GM12878 (cell line): ENCODE data around the gene QPCT. TPM values are rescaled to one million over a fixed set of nuclear protein-coding genes. Genes with fewer than 3 reads are reported as not detected.

ENCODE experiments used
- ATF7 ChIP-seq: fragments of 450-650 bp; IDR thresholded peaks from 2 replicates; pipeline ENCODE4 v1.6.1; 2016; ENCODE audit warnings: low read depth, mild to moderate bottlenecking
- BCL11A ChIP-seq: IDR thresholded peaks from 2 replicates; pipeline ENCODE4 v1.6.1; 2011; ENCODE audit warnings: low read depth, low read length
- BHLHE40 ChIP-seq, 2 experiments: fragments of 450-650 bp in 1 of 2; IDR thresholded peaks; 2 replicates each; pipeline ENCODE4 v1.6.1; 2011 to 2017; ENCODE audit warnings: low read depth in 2 of 2, borderline replicate concordance in 1 of 2, improper control_type of control experiment in 1 of 2, low read length in 1 of 2, mild to moderate bottlenecking in 1 of 2
- CBFB ChIP-seq: IDR thresholded peaks from 2 replicates; pipeline ENCODE4 v1.6.1; 2016; ENCODE audit warnings: antibody characterized with exemption, low read depth
- CHD4 ChIP-seq: fragments of 200-600 bp; sonication (generic); IDR thresholded peaks from 2 replicates; pipeline ENCODE4 v1.6.1; 2016; ENCODE audit warnings: mild to moderate bottlenecking
- EED ChIP-seq: sonication (generic); IDR thresholded peaks from 2 replicates; pipeline ENCODE4 v1.6.1; 2016; ENCODE audit warnings: antibody characterized with exemption, low read depth
- FOS ChIP-seq: IDR thresholded peaks from 3 replicates; pipeline ENCODE4 v1.6.1; 2011; ENCODE audit warnings: borderline replicate concordance; ENCODE audit not compliant: insufficient read length; ENCODE audit errors: extremely low read depth
- HSF1 ChIP-seq: fragments of 150-350 bp; IDR thresholded peaks from 2 replicates; pipeline ENCODE4 v1.6.1; 2014; ENCODE audit warnings: mild to moderate bottlenecking, low read depth, low read length
- IKZF1 ChIP-seq: fragments of 450-650 bp; conservative IDR thresholded peaks from 2 replicates; pipeline ENCODE4 v1.6.1; 2017; ENCODE audit warnings: antibody characterized with exemption, mild to moderate bottlenecking
- IRF4 ChIP-seq: IDR thresholded peaks from 2 replicates; pipeline ENCODE4 v1.6.1; 2011; ENCODE audit warnings: low read depth, low read length
- NFIC ChIP-seq: IDR thresholded peaks from 2 replicates; pipeline ENCODE4 v1.6.1; 2012; ENCODE audit warnings: low read depth, mild to moderate bottlenecking, inconsistent platforms, low read length, moderate library complexity
- NRF1 ChIP-seq: conservative IDR thresholded peaks from 2 replicates; pipeline ENCODE4 v1.6.1; 2011; ENCODE audit warnings: mild to moderate bottlenecking, low read depth, low read length, improper control_type of control experiment
- PKNOX1 ChIP-seq: fragments of 450-650 bp; IDR thresholded peaks from 2 replicates; pipeline ENCODE4 v1.6.1; 2016; ENCODE audit warnings: mild to moderate bottlenecking
- POLR2AphosphoS5 ChIP-seq: IDR thresholded peaks from 2 replicates; pipeline ENCODE4 v1.6.1; 2011; ENCODE audit warnings: mild to moderate bottlenecking, low read length, inconsistent platforms
- RFX5 ChIP-seq: IDR thresholded peaks from 2 replicates; pipeline ENCODE4 v1.6.1; 2011; ENCODE audit warnings: low read depth, low read length, improper control_type of control experiment
- SPI1 ChIP-seq: IDR thresholded peaks from 2 replicates; pipeline ENCODE4 v1.6.1; 2011; ENCODE audit warnings: low read depth, mild to moderate bottlenecking, low read length, moderate library complexity, borderline replicate concordance; ENCODE audit not compliant: insufficient read depth
- STAT1 ChIP-seq: fragments of 450-650 bp; conservative IDR thresholded peaks from 2 replicates; pipeline ENCODE4 v1.6.1; 2014; ENCODE audit warnings: antibody characterized with exemption, mild to moderate bottlenecking
- TBL1XR1 ChIP-seq: IDR thresholded peaks from 2 replicates; pipeline ENCODE4 v1.6.1; 2012; ENCODE audit warnings: low read depth, low read length, improper control_type of control experiment
- TCF12 ChIP-seq: IDR thresholded peaks from 2 replicates; pipeline ENCODE4 v1.6.1; 2011; ENCODE audit warnings: low read depth, mild to moderate bottlenecking, low read length
- YY1 ChIP-seq: IDR thresholded peaks from 2 replicates; pipeline ENCODE4 v1.6.1; 2011; ENCODE audit warnings: low read depth, mild to moderate bottlenecking, low read length
- polyA plus RNA-seq, 11 experiments: library from polyadenylated mRNA; depleted of rRNA in 4 of 11; unstranded in 6 of 11; stranded (reverse) in 5 of 11; fragments of >200 nt; fragmentation: Nextera tagmentation in 4 of 11; fragmentation: Illumina TruSeq in 1 of 11; extraction: Ambion mirVana in 4 of 11; extraction: Trizol in 1 of 11; gene quantifications; 1 replicate in 1 of 11; 2 replicates in 10 of 11; pipeline versions ENCODE4 v1.2.1 to v1.2.3, GENCODE V29; 2011 to 2016; ENCODE audit warnings: inconsistent platforms in 2 of 11, missing spikeins in 2 of 11, low read depth in 1 of 11
- total RNA-seq, 4 experiments: library from RNA; depleted of rRNA in 3 of 4; stranded (reverse); fragments of >200 nt in 3 of 4; fragmentation: Illumina TruSeq in 1 of 4; extraction: Trizol in 1 of 4; gene quantifications; 2 replicates each; pipeline versions ENCODE4 v1.2.1 to v1.2.3, GENCODE V29; 2013 to 2021
- TF ChIP-seq, protein P1 (sequence below): fragments of 450-650 bp; formaldehyde crosslinking; IDR thresholded peaks from 2 replicates; pipeline ENCODE4 v1.4.0; 2020; ENCODE audit warnings: mild to moderate bottlenecking, moderate library complexity
- TF ChIP-seq, protein P2 (sequence below): fragments of 450-650 bp; IDR thresholded peaks from 2 replicates; pipeline ENCODE4 v1.6.1; 2017; ENCODE audit warnings: antibody characterized with exemption, mild to moderate bottlenecking, moderate library complexity

QPCT gene
- total and polyA plus RNA-seq, 10 of the 15 experiments (the other 5 are each of a cell fraction or from before 2014, with no cell fraction given): 0.14 to 0.86 (median 0.18) TPM; not detected in 1

GRCh38 chr2:37377187-37377532 lies 32.7 kb downstream of the QPCT start (continued):
- TF ChIP-seq NRF1 (no peak), TBL1XR1 (no peak), POLR2AphosphoS5 (no peak), BCL11A (0 out of 2 replicates have a peak, but pooled peaks have one; percentile 36), FOS (no peak), ATF7 (0 out of 2 replicates have a peak, but pooled peaks have one; percentile 13), CBFB (peak; percentile 52; the same call in 1 of the 2 replicates), EED (peak; percentile 38; the same call in 1 of the 2 replicates), RFX5 (no peak), PKNOX1 (peak; percentile 70), STAT1 (no peak), IRF4 (0 out of 2 replicates have a peak, but pooled peaks have one; percentile 45), SPI1 (peak; percentile 36; the same call in 1 of the 2 replicates), IKZF1 (peak; percentile 43), HSF1 (no peak), YY1 (no peak), TCF12 (peak; percentile 54; the same call in 1 of the 2 replicates), CHD4 (no peak), NFIC (no peak), BHLHE40 (IDR thresholded peaks at IDR 0.05; ENCODE audit: borderline replicate concordance in 1 of 2, low read depth in 2 of 2, low read length in 1 of 2) (peak in 1 of 2 experiments; percentile 20; a peak in 1 of 4 replicates)
- TF ChIP-seq, protein P1, sequence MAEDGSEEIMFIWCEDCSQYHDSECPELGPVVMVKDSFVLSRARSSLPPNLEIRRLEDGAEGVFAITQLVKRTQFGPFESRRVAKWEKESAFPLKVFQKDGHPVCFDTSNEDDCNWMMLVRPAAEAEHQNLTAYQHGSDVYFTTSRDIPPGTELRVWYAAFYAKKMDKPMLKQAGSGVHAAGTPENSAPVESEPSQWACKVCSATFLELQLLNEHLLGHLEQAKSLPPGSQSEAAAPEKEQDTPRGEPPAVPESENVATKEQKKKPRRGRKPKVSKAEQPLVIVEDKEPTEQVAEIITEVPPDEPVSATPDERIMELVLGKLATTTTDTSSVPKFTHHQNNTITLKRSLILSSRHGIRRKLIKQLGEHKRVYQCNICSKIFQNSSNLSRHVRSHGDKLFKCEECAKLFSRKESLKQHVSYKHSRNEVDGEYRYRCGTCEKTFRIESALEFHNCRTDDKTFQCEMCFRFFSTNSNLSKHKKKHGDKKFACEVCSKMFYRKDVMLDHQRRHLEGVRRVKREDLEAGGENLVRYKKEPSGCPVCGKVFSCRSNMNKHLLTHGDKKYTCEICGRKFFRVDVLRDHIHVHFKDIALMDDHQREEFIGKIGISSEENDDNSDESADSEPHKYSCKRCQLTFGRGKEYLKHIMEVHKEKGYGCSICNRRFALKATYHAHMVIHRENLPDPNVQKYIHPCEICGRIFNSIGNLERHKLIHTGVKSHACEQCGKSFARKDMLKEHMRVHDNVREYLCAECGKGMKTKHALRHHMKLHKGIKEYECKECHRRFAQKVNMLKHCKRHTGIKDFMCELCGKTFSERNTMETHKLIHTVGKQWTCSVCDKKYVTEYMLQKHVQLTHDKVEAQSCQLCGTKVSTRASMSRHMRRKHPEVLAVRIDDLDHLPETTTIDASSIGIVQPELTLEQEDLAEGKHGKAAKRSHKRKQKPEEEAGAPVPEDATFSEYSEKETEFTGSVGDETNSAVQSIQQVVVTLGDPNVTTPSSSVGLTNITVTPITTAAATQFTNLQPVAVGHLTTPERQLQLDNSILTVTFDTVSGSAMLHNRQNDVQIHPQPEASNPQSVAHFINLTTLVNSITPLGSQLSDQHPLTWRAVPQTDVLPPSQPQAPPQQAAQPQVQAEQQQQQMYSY: no peak
- TF ChIP-seq, protein P2, sequence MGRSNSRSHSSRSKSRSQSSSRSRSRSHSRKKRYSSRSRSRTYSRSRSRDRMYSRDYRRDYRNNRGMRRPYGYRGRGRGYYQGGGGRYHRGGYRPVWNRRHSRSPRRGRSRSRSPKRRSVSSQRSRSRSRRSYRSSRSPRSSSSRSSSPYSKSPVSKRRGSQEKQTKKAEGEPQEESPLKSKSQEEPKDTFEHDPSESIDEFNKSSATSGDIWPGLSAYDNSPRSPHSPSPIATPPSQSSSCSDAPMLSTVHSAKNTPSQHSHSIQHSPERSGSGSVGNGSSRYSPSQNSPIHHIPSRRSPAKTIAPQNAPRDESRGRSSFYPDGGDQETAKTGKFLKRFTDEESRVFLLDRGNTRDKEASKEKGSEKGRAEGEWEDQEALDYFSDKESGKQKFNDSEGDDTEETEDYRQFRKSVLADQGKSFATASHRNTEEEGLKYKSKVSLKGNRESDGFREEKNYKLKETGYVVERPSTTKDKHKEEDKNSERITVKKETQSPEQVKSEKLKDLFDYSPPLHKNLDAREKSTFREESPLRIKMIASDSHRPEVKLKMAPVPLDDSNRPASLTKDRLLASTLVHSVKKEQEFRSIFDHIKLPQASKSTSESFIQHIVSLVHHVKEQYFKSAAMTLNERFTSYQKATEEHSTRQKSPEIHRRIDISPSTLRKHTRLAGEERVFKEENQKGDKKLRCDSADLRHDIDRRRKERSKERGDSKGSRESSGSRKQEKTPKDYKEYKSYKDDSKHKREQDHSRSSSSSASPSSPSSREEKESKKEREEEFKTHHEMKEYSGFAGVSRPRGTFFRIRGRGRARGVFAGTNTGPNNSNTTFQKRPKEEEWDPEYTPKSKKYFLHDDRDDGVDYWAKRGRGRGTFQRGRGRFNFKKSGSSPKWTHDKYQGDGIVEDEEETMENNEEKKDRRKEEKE: no peak
